Posterior vena cava (tissue), 2 donors: ENCODE results near the gene DYSF. TPM values are rescaled to one million over a fixed set of nuclear protein-coding genes. Genes with fewer than 3 reads are reported as not detected.

Experiments used
- DNase-seq: peaks from one replicate; pipeline ENCODE4 v3.0.0-alpha.2; 2020; ENCODE audit warnings: low spot score
- intact Hi-C, 2 donors: fragments of 100-400 bp; cut with DNase I; formaldehyde crosslinking; loops; one replicate each; pipeline versions ENCODE4 v1.14.1 to v1.14.2; 2022 to 2023
- total RNA-seq, 2 donors: library from RNA; stranded (reverse); fragmentation: NEBNext Ultra II Directional; extraction: Animal tissue kit (Norgen Biotek cat#: 25700); gene quantifications; one replicate each; pipeline ENCODE4 v1.2.1, GENCODE V29; 2021
- donor health status: DM: yes; HTN: yes; CAD: no.
- donor health status: DM: yes; HTN: yes; CAD: no.

DYSF gene
- total RNA-seq, 2 donors from 2014 or later = 42.1 to 46.8 TPM

- intact Hi-C loops = no loop called here
- DNase-seq = peak; percentile 40
Measured at GRCh38 chr2:71681626-71682025, 228.3 kb downstream of the DYSF start.

- peak; percentile 75 for DNase-seq
- intact Hi-C loops = no loop called here
Measured at GRCh38 chr2:71682341-71682740, 229.0 kb downstream of the DYSF start.

- peak; percentile 62 for DNase-seq
- intact Hi-C loops = no loop called here
Measured at GRCh38 chr2:71683070-71683469, 229.7 kb downstream of the DYSF start.

GRCh38 chr2:71683666-71684065 lies 230.3 kb downstream of the DYSF start:
- intact Hi-C loops = no loop called here
- DNase-seq = no peak

GRCh38 chr2:71684226-71685072 lies 231.1 kb downstream of the DYSF start:
- DNase-seq = peak; percentile 55
- intact Hi-C loops = no loop called here

- peak; percentile 77 for DNase-seq
- intact Hi-C loops = no loop called here
Measured at GRCh38 chr2:71685073-71685848, 231.9 kb downstream of the DYSF start.

- DNase-seq = peak; percentile 68
- intact Hi-C loops = no loop called here
Measured at GRCh38 chr2:71685941-71686611, 232.7 kb downstream of the DYSF start.

- DNase-seq = peak; percentile 59
- intact Hi-C loops = no loop called here
Measured at GRCh38 chr2:71686781-71687180, 233.4 kb downstream of the DYSF start.

GRCh38 chr2:71687412-71687811 lies 234.1 kb downstream of the DYSF start:
- intact Hi-C loops = no loop called here

GRCh38 chr2:71688530-71688929 lies 235.2 kb downstream of the DYSF start:
- DNase-seq = peak; percentile 53
- intact Hi-C loops = no loop called here

More at GRCh38 chr2:71687412-71687811, 234.1 kb downstream of the DYSF start:
- peak; percentile 55 for DNase-seq

GRCh38 chr2:71689393-71689792 lies 236.0 kb downstream of the DYSF start:
- intact Hi-C loops = no loop called here
- peak; percentile 11 for DNase-seq

GRCh38 chr2:71689968-71690834 lies 236.8 kb downstream of the DYSF start:
- peak; percentile 61 for DNase-seq
- intact Hi-C loops = no loop called here

GRCh38 chr2:71690876-71691475 lies 237.6 kb downstream of the DYSF start:
- DNase-seq = peak; percentile 37
- intact Hi-C loops = no loop called here

GRCh38 chr2:71691747-71692441 lies 238.5 kb downstream of the DYSF start:
- intact Hi-C loops = no loop called here

GRCh38 chr2:71692621-71693277 lies 239.4 kb downstream of the DYSF start:
- intact Hi-C loops = no loop called here
- peak; percentile 32 for DNase-seq

More at GRCh38 chr2:71691747-71692441, 238.5 kb downstream of the DYSF start:
- peak; percentile 82 for DNase-seq

- peak; percentile 49 for DNase-seq
- intact Hi-C loops = no loop called here
Measured at GRCh38 chr2:71693286-71694270, 240.2 kb downstream of the DYSF start.
